Myocyte (in vitro differentiated cells): ENCODE data around the gene EFHC2. TPM values are rescaled to one million over a fixed set of nuclear protein-coding genes. Genes with fewer than 3 reads are reported as not detected.
A peak's percentile ranks its signal among the peaks of the same experiment; 100 is the strongest.
"Not testable (repeated sequence)": the region's sequence is repeated elsewhere in the genome, so short reads cannot be mapped to it uniquely, and the experiment has no call there.

Source experiments
- DNase-seq: peaks from one replicate; pipeline ENCODE4 v3.0.0-alpha.2; 2012; ENCODE audit warnings: low read depth
- total RNA-seq: library from RNA; depleted of rRNA; stranded (reverse); fragments of >200 nt; gene quantifications from 2 replicates; pipeline ENCODE4 v1.2.3, GENCODE V29; 2014

EFHC2 gene
- total RNA-seq, 1 donor from 2014 or later: 0.21 TPM

DNA sequence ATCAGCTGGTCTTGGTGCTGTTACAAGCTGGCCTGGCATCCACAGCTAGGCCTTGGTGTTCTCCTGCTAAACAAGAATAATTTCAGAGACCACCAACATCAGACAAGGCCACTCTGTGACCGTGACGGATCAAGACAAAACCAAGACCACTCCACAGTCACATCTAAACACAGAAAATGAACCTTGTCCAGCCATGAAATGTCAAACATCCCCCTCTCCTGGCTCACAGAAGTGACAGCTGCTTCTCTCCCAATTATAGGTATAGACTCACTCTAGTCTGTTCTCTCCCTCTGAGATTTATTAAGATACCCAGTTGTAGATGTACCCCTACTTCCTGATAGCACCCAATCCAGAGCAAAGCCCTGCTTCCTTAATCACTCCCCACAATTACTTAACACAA, 40.4 kb downstream of the EFHC2 start:
- peak; percentile 33 for DNase-seq

DNA sequence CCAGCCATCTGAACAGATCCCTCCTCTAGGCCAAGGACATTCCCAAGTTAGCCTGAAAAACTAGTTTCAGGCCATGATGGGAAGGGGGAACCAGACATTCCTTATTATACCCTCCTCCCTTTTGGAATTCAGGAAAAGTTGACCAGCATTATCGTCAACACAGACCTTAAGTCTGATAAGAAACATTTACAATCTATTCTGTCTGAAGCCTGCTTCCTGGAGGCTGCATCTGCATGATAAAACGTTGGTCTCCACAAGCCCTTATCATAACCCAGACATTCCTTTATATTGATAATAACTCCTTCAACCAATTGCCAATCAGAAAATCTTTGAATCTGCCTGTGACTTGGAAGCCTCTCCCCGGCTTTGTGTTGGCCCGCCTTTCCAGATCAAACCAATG, 44.3 kb downstream of the EFHC2 start:
- no peak for DNase-seq

DNA sequence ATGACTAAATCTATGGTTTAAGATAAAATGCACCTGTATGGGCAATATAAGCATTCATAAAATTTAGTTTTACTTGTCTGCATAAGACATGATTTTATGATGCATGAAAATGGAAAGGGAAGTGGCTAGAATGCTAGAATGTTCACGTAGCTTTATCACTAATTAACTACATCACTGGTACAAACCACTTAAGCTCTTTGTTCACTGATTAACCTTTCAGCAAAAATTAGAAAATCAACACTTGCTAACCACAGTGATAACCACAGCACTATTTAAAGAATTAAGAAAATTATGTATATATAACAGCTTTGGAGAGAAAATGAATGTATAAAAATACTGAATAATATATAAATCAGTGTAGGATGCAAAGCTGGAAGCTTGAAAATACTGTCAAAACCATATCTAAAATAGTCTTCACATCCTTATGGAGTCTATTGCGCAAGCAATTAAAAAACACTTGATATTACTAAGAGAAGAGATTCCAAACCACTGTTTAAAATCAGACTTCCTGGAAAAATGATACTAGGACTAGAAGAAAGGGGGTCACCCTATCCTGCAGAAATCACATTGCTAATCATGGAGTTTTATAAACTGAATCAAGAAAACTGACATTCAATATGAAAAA, 51.9 kb downstream of the EFHC2 start:
- no peak for DNase-seq

DNA sequence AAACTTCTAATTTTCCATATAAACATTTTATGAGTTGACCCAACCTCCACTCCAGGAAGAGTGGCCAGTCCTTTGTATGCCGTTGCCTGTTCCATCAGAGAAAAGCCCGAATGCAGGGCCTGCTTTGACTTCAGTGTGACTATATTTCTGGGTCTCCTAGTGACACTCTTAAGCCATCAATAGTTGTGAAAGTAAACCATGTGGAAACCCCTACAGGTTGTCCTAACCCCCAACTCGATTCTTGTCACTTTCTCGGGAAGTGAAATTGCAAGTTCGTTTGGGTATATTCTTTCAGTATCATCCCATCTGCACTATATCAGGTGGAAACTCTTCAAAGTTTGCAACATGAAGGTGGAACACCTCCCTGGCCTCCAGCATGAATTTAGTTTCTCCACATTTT, 52.8 kb downstream of the EFHC2 start:
- no peak for DNase-seq

DNA sequence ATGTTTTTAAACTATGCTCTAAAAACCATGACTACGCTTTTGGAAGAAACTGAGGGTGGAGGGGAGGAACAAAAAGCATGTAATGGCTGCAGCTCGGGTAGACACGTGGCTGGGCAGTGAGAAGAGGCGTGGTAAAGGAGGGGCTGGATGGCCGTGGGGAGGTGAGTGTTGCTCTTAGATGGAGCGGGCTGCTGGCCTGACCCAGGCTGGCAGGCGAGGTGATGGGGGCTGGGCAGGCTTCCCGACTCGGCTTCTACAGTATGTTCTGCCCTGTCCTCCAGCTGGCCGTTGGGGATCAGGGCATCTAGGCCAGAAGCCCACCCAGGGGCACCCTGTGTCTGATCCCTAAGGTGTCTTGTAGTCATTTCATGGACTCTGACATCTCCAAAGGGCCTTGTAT, 60.7 kb downstream of the EFHC2 start:
- no peak for DNase-seq

DNA sequence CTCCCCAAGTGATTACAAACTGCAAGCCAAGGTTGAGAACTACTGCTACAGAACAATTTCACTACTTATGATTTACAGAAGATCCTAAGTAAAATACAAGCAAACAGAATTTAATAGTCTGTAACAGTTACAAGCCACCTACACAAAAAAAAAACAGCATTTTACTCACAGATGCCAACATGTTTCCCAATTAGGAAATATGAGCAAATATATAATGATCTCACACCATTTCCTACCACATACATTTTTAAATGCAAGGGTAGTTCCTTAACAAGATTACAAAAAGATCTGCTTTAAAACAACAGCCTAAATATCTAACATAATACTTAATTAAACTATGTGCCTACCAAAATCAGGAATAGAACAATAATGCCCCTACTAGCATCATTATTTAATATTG, 63.4 kb downstream of the EFHC2 start:
- no peak for DNase-seq

DNA sequence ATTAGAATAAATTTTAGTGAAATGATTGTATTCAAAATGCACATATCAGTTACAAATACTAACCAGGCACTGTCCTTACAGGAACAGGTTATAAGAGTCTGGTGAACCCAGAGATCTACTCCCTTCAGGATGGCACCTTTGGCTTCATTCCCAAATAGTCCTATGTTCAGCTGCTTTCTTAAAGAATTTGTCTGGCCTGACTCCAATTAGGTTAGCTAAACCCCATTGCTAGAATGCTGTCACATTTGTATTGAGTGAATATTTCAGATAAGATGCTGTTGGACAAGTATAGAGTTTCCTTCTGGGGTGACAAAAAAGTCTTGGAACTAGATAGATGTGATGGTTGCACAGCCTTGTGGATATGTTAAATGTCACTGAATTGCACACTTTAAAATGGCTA, 69.4 kb downstream of the EFHC2 start:
- peak; percentile 28 for DNase-seq

DNA sequence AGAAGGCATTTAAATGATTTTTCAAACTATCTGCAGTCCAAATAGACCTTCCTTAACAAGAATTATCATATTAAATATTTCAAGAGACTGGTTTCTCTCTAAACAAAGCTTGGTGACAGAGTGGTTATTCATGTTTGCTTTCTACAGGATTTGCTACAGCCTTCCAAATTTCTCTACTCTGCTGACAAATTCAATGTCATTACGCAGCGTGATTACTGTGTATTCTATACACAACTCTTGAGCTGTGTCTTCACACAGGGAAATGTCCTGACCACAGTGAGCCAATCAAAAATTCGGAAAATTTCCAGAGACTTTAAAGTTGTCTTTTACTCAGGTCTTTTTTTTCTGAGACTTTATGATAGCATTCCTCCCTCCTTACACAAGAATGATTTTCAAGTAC, 75.6 kb downstream of the EFHC2 start:
- no peak for DNase-seq

DNA sequence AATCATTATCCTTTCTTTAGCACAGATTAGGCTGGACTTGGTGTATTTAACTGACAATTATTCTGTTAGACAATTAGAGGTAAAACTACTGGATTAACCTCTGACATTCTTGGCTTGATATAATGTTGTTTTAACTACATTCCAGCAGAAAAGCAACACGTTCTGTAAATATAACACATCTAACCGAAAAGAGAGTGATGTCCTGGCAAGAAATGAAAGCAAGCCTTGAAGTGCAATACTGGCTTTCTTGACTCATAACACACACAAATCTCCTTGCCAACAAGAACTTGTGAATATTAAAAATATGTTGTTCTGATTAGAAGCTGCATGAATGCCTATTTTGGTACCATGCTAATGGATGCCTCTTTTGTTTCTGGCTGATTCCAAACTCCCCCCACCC, 76.4 kb downstream of the EFHC2 start:
- DNase-seq: no peak

DNA sequence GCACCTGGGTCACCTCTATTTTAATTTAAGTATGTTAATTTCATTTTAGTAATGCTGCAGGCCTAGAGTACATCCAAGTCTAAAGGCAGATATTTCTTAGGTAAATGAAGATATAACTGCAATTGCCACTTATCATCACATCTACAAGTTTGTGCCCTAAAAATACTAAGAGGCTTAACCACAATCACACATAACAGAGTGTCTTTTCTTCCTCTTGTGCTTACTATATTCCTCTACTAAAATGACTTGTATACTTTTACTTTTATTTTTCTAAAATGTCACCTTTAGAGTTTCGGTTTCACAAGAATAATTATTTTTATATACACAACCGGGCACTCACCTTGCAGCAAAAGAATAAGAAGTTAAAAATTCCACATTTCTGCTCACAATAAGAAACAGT, 77.9 kb downstream of the EFHC2 start:
- no peak for DNase-seq

DNA sequence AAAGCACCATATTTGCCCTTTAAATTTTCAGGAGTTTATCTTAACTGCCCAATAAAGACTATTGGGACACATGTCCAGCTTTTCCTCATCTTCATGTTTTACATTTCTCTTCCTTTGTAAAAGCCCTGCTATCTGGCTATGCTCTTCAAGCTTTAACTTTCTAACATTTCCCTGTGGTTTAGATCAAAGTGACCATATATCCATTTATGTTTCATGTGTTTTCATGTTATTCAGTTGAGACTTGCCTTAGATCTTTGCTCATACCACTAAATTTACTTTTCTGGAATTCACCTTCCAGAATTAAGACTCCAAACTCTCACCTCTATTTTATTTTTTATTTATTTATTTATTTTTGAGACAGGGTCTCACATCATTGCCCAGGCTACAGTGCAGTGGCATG, 78.5 kb downstream of the EFHC2 start:
- DNase-seq: no peak

DNA sequence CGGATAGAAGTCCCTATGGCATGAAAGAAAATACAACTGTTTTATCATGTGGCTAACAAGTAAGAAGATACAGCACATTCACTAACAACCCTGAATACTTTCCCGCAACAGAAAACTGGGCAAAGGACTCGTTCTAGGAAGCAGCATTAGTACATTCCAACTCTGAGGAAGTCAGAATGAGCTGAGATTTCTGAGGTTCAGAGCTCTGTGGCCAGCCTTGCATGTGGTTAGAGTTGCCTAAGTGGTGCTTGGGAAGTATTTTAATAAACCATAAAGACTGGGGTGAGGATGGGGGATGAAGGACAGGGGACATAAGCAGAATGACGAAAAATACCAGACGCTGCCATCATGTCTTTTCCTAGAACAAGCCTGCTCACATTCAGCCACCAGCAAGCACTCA, 82.2 kb downstream of the EFHC2 start:
- peak; percentile 11 for DNase-seq

DNA sequence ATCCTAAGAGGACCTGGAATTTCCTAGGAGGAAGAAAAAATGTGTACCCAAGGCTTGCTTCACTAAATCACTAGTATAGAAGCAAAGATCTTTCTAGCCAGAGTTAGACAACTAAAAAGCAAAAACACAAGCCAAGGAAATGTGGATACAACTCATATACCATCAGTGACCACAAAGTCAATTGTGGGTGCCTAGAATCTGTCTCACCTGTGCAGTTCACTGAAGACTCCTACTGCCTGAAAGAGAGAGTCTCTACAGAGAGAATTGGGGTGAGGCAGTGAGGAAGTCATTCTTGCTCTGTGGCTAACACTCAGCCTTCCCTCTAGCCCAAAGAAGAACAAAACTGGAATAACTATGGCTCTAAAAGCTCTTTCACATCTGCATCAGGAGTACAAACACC, 82.9 kb downstream of the EFHC2 start:
- DNase-seq: no peak

DNA sequence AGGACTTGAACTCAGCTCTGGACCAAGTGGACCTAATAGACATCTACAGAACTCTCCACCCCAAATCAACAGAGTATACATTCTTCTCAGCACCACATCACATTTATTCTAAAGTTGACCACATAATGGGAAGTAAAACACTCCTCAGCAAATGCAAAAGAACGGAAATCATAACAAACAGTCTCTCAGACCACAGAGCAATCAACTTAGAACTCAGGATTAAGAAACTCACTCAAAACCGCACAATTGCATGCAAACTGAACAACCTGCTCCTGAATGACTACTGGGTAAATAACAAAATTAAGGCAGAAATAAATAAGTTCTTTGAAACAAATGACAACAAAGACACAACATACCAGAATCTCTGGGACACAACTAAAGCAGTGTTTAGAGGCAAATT, 87.7 kb downstream of the EFHC2 start:
- DNase-seq: not testable (repeated sequence)

DNA sequence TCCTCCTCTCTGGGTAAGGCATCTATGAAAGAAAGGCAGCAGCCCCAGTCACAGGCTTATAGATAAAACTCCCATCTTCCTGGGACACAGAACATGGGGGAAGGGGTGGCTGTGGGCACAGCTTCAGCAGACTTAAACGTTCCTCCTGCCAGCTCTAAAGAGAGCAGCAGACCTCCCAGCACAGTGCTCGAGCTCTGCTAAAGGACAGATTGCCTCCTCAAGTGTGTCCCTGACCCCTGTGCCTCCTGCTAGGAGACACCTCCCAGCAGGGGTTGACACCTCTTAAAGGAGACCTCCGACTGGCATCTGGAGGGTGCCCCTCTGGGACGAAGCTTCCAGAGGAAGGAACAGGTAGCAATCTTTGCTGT, 89.9 kb downstream of the EFHC2 start:
- no peak for DNase-seq

DNA sequence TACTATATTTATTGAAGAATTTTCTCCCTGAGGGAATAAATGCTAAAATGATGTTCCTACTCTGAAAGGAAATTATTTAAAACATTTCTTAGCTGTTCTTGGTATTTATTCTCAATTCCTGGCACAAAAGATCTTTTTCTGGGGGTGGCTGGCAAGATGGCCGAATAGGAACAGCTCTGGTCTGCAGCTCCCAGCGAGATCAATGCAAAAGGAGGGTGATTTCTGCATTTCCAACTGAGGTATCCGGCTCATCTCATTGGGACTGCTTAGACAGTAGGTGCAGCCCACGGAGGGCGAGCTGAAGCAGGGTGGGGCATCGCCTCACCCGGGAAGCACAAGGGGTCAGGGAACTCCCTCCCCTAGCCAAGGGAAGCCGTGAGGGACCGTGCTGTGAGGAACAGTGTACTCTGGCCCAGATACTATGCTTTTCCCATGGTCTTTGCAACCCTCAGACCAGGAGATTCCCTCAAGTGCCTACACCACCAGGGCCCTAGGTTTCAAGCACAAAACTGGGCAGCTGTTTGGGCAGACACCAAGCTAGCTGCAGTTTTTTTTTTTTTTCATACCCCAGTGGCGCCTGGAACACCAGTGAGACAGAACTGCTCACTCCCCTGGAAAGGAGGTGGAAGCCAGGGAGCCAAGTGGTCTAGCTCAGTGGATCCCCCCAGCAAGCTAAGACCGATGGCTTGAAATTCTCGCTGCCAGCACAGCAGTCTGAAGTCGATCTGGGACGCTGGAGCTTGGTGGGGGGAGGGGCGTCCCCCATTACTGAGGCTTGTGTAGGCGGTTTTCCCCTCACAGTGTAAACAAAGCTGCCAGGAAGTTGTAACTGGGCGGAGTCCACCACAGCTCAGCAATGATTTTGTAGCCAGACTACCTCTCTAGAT, 90.5 kb downstream of the EFHC2 start:
- peak; percentile 41 for DNase-seq

DNA sequence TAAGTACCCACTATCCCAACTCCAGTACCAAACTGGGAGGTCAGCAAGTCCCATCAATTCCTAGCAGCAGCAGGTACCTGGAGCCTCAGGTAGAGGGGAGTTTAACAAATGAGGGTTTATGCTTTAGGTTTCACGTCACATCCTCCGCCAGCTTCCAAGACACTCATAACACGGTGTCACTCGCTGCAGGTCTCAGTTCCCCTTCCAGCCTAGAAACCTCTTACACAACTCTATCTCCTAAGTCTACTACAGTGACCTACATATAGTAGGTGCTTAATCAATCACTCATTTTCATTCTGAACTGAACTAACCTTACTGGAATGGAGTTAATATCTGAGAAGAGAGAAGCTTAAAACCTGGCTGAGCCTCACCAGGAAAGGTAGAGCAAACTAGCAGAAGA, 96.0 kb downstream of the EFHC2 start:
- no peak for DNase-seq

DNA sequence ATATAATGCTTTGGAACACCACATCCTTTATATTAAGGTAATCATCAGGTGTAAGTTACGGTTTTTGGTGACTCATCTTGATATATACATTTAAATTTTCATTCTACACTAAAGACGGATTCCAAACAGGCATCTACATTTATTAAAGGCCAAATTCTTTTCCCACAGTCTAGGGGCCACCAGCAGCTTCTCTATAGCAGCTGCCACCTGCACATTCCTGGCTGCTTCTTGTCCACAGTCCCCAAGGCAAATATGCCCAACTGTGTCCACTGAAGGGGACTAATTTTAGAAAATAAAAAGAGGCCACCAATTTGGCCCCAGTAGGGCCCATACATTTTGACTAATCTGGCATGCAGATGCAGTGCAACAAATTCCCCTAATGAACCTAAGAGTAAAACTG, 96.6 kb downstream of the EFHC2 start:
- DNase-seq: no peak

DNA sequence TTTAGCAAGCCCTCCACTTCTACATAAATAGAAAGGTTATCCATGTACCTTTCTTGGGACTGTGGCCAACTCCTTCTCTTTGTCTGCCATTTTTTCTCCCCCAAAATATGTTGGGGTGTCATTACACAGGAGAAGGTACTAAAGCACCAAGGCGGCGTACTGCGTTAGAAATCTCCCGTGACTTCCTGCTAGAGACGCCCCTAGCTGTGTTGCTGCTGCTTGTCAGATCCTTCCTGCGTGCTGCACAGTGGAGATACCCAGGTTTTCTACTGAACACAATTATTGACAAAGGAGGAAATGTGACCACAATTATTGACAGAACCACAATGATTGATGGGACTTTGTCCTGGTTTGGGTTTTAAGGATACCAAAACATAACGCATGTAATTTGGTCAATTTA, 97.7 kb downstream of the EFHC2 start:
- DNase-seq: no peak

DNA sequence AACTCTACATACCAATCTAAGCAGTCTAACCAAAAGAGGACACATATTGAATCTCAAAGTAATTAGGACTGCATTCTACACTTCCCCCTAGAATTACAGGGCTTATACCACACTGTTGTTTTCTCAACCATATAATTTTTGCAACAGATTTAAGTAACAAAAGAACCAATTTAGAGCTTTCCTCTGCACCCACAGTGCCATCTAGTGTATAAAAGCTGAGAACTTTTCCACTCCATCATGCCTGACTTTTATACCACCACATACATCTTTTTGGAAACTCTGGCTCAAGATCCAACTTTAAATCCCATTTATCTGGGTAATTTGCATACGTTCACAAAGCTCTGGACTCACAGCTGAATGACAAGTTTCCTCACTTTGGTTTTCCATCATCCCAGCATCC, 99.5 kb downstream of the EFHC2 start:
- DNase-seq: peak; percentile 46

DNA sequence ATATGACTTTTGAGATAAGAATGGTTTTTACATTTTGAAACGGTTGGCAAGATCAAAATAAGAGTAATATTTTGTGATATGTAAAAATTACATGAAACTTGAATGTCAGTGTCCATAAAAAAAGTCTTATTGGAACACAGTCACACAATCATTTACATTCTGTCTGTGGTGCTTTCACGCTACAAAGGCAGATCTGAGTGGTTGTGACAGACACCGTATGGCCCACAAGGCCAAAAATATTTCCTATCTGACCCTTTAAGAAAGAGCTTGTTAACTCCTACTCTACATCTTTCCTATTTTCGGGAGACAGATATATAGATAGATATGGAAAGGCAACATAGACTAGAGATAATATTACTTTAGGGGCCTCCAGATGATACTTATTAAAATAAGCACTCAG, 101.9 kb downstream of the EFHC2 start:
- DNase-seq: no peak

DNA sequence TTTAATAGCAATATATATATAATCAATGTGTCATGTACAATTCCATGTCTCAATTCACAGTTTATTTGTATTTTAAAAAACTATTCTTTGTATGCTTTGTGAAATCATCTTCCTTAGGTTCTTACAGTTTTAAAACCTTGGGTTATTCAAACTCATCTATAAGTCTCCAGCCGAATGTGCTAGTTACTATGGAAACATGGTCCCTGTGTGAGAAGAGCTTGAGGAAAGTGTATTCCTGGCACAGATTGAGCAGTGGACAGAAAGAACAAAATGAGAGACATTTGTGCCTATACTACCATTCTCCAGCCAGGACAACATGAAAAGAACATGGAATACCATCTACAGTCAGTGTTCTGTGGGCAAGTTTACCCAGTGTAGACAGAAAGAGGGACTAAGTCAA, 103.4 kb downstream of the EFHC2 start:
- DNase-seq: no peak

DNA sequence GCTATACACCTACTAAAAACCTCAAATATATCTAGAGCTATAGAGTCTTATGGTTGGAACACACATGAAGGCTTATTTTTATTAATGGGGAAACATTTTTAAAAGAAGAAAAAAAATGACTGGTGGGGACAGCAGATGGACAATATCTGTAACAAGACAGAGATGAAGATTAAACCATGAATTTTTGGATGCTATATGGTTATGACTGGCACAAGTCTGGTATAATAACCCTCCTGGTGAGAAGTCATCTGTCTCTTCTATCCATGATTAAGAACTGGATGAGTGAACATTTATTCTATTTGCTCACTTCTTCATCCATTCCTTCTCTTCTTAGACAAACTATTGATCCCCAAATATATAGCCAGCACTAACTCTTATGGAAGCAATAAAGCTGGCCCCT, 104.4 kb downstream of the EFHC2 start:
- no peak for DNase-seq
